Right cardiac atrium (tissue), 5 donors: ENCODE results near the gene ARL5B. TPM values are rescaled to one million over a fixed set of nuclear protein-coding genes. Genes with fewer than 3 reads are reported as not detected.
A peak's percentile ranks its signal among the peaks of the same experiment; 100 is the strongest.
"Not testable (repeated sequence)": the region's sequence is repeated elsewhere in the genome, so short reads cannot be mapped to it uniquely, and the experiment has no call there.

Experiments used
- ATAC-seq, 2 donors: fragments of 200-7000 bp; cut with Tn5 transposase; one replicate each; pipeline versions ENCODE4 v1.8.0 to v1.9.1; 2020; ENCODE audit warnings: moderate library complexity in 2 of 2, mild to moderate bottlenecking in 1 of 2
- DNase-seq, 3 donors: peaks; one replicate each; pipeline ENCODE4 v3.0.0-alpha.2; 2020
- H3K27ac ChIP-seq: one replicate; pipeline ENCODE4 v1.5.1; 2013; ENCODE audit warnings: mild to moderate bottlenecking, low read length, control low read depth, moderate library complexity
- H3K27me3 ChIP-seq: one replicate; pipeline ENCODE4 v1.6.1; 2013; ENCODE audit not compliant: control insufficient read depth, insufficient read depth
- H3K4me1 ChIP-seq: one replicate; pipeline ENCODE4 v1.6.1; 2013; ENCODE audit warnings: low read length; ENCODE audit not compliant: control insufficient read depth, insufficient read depth
- H3K4me3 ChIP-seq: one replicate; pipeline ENCODE4 v1.5.1; 2013; ENCODE audit warnings: low read length, control low read depth
- H3K9me3 ChIP-seq: one replicate; pipeline ENCODE4 v1.6.1; 2013; ENCODE audit warnings: low read length; ENCODE audit not compliant: control insufficient read depth
- WGBS: extraction: QIAGEN DNeasy Blood & Tissue Kit; methylation state at CpG from one replicate; pipeline ENCODE4 v1.1.7; 2013; 5-methylcytosine and 5-hydroxymethylcytosine counted together
- intact Hi-C, 4 donors: fragments of 100-400 bp; cut with DNase I; formaldehyde crosslinking; loops; one replicate each; pipeline versions ENCODE4 v1.11.0 to v1.14.0; 2022 to 2023
- long read RNA-seq, 4 donors: library from polyadenylated mRNA; unstranded; transcript quantifications; one replicate each; pipeline ENCODE4 v2.0.0, GENCODE V29; 2020 to 2021
- polyA plus RNA-seq: library from polyadenylated mRNA; stranded (reverse); fragments of 200-250 nt; gene quantifications from one replicate; pipeline ENCODE4 v1.2.3, GENCODE V29; 2013
- total RNA-seq, 4 donors: library from RNA; stranded (reverse); fragmentation: NEBNext Ultra II Directional; extraction: Animal tissue kit (Norgen Biotek cat#: 25700); gene quantifications; one replicate each; pipeline ENCODE4 v1.2.1, GENCODE V29; 2021
- donor health status: healthy with polysubstance abuse.
- donor health status: DM: no; HTN: yes; CAD: no.
- donor health status: DM: no; HTN: no; CAD: no.
- donor health status: DM: no; HTN: yes; CAD: no; lungs with severe emphysema.
- donor health status: DM: yes; HTN: yes; CAD: no.

Gene ARL5B, protein sequence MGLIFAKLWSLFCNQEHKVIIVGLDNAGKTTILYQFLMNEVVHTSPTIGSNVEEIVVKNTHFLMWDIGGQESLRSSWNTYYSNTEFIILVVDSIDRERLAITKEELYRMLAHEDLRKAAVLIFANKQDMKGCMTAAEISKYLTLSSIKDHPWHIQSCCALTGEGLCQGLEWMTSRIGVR
- total RNA-seq, result 10 to 100 TPM in 1 of 4 donors, 1 to 10 TPM in 3; 7.8 to 11.1 (median 8.5) TPM
- polyA plus RNA-seq, result 3.9 TPM
- long read RNA-seq, donor 1, full-length matches to known transcripts, result 7 of 7 reads
- long read RNA-seq, donor 1, partial matches to known transcripts, result 0 of 7 reads
- long read RNA-seq, donor 1, other reads (novel, unspliced or antisense), result 0 of 7 reads
- long read RNA-seq, donor 2, full-length matches to known transcripts, result 3 of 3 reads
- long read RNA-seq, donor 2, partial matches to known transcripts, result 0 of 3 reads
- long read RNA-seq, donor 2, other reads (novel, unspliced or antisense), result 0 of 3 reads
- long read RNA-seq, donor 3, full-length matches to known transcripts, result 12 of 16 reads
- long read RNA-seq, donor 3, partial matches to known transcripts, result 0 of 16 reads
- long read RNA-seq, donor 3, other reads (novel, unspliced or antisense), result 4 of 16 reads
- long read RNA-seq, donor 4, full-length matches to known transcripts, result 2 of 3 reads
- long read RNA-seq, donor 4, partial matches to known transcripts, result 0 of 3 reads
- long read RNA-seq, donor 4, other reads (novel, unspliced or antisense), result 1 of 3 reads

DNA sequence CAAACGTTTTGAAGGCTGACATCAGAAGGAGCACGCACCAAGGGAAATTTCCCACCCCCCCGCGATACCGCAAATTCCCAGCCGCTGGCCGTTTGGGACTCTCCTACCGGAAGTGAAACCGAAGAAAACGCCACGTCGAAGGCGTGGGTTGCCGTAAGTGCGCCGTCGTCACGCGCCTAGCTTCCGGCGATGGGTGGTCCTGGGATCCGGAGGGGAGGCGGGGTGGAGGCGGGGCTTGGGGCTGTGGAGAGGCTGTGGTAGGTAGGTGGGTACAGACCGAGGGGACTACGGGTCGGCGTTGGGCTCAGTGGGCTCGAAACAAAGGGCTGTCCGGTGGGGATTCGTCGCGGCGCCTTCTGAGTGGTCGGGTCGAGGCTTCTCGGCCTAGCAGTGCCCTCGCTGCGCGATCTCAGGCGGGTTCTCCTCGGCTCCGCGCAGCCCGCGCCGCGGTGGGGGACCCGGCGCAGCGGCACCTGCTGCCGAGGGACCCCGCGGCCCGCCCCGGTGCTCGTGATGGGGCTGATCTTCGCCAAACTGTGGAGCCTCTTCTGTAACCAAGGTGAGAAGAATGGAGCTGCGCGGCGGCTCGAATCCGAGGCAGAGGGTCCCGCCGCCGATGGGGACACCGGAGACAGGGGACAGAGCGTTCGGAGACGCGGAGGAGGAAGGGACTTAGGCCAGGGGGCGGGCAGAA lies at the start of gene ARL5B:
TSS of gene ARL5B (plus strand) at position 307 of the 694 bp plus-strand sequence. CDS start at position 514, 207 bp downstream.
- peak within 1 kb of the TSS; percentile 96 for H3K27ac ChIP-seq
- H3K4me3 ChIP-seq, result peak within 1 kb of the TSS; percentile 57
- DNase-seq (peak; percentile 99), ATAC-seq (peak; percentile 100)
- intact Hi-C loops, result no loop called here
- no peaks in the 10 kb centered on the region for H3K27me3 ChIP-seq
- no peaks in the 10 kb centered on the region for H3K9me3 ChIP-seq
- under 1% methylated on average over 72 of the region's 72 CpGs for WGBS
- H3K4me1 ChIP-seq, result peaks cover 2% of the 10 kb centered on the region

- Histone ChIP-seq H3K4me3 (no peak overlapping the region), H3K9me3 (no peaks in the 10 kb centered on the region), H3K27ac (no peak overlapping the region), H3K4me1 (no peaks in the 10 kb centered on the region), H3K27me3 (no peaks in the 10 kb centered on the region)
- peak in 1 of 3 donors; percentile 26 for DNase-seq
- ATAC-seq, result peak; percentile 84 to 98
- intact Hi-C loops, result no loop called here
- 67% methylated on average over 3 of the region's 3 CpGs for WGBS
These were observed 48.7 kb upstream of the ARL5B start for GRCh38 chr10:18610517-18610916.

DNA sequence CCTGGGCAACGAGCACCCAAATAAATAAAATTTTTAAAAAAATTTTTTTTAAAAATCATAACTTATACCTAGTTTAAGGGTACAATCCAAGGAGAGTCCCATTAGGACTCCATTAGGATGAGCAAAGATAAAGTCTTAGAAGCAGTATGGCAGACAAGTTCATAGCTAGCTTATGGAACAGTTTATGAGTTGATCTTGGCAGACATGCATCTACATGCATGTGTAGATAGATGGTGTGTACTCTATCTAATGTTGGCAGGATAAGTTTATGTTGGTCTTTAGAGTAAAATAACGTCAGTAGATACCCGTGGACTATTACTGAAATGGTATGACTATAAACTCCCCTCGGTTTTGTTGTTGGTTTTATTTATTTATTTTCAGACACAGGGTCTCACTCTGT lies 48.1 kb upstream of the ARL5B start:
- Histone ChIP-seq H3K27me3 (no peaks in the 10 kb centered on the region), H3K4me1 (no peaks in the 10 kb centered on the region), H3K27ac (no peak overlapping the region), H3K4me3 (no peak overlapping the region), H3K9me3 (no peaks in the 10 kb centered on the region)
- intact Hi-C loops, result no loop called here
- DNase-seq (no peak), ATAC-seq (no peak)
- 97% methylated on average over 4 of the region's 4 CpGs for WGBS

DNA sequence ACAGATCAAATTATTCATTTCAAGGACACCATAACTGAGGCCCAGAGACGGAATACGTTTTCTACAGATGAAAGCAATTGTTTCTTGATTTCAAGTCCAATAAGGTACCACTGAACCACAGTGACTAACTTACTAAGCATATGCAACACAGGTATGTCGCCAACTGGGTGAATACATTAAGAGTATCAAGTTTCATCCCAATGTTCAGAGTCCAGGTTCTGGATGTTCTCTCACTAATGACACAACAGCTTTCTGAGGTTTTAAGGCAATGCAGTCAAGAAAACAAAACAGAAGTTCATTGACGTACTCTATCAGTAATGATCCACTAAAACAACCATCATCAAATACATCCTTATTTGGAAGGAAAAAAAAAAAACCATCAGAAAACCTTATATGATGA lies 43.6 kb upstream of the ARL5B start:
- no peak overlapping the region for H3K4me3 ChIP-seq
- no peaks in the 10 kb centered on the region for H3K4me1 ChIP-seq
- H3K9me3 ChIP-seq, result no peaks in the 10 kb centered on the region
- 97% methylated on average over 4 of the region's 4 CpGs for WGBS
- intact Hi-C loops, result no loop called here
- H3K27ac ChIP-seq, result no peak overlapping the region
- H3K27me3 ChIP-seq, result no peaks in the 10 kb centered on the region
- DNase-seq, result no peak
- ATAC-seq, result no peak

GRCh38 chr10:18616337-18616736 lies 42.9 kb upstream of the ARL5B start:
- intact Hi-C loops, result no loop called here
- ATAC-seq, result no peak
- Histone ChIP-seq H3K4me1 (no peaks in the 10 kb centered on the region), H3K9me3 (no peaks in the 10 kb centered on the region), H3K27ac (no peak overlapping the region), H3K27me3 (no peaks in the 10 kb centered on the region), H3K4me3 (no peak overlapping the region)
- no peak for DNase-seq
- WGBS, result 66% methylated on average over 3 of the region's 3 CpGs

- Histone ChIP-seq H3K4me3 (no peak overlapping the region), H3K27me3 (no peaks in the 10 kb centered on the region), H3K9me3 (no peaks in the 10 kb centered on the region), H3K27ac (no peak overlapping the region), H3K4me1 (no peaks in the 10 kb centered on the region)
- ATAC-seq (peak; percentile 83 to 85), DNase-seq (no peak)
- intact Hi-C loops, result no loop called here
- WGBS, result 81% methylated on average over 3 of the region's 3 CpGs
These were observed 40.2 kb upstream of the ARL5B start for GRCh38 chr10:18619016-18619415.

DNA sequence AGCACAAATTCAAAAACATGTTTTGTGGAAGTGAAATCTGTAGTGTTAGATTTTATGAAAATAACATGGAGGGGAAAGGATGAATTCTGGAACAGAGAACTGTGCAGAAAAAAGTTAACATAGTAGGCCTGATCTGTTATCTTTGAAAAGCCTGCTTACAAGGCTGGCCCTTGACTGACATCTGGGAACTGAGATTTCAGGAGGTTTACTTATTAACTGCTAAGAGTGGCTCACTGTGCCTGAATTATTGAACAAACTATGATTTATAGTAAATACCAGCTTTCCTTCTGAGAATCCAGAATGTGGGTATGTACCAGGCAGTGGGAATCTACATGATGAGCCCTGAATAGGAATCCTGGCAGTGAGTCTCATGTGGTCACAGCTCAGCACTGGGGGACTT lies 38.4 kb upstream of the ARL5B start:
- Histone ChIP-seq H3K9me3 (no peaks in the 10 kb centered on the region), H3K27me3 (no peaks in the 10 kb centered on the region), H3K4me1 (no peaks in the 10 kb centered on the region), H3K27ac (no peak overlapping the region), H3K4me3 (no peak overlapping the region)
- intact Hi-C loops, result no loop called here
- DNase-seq, result no peak
- no peak for ATAC-seq

GRCh38 chr10:18623671-18624070 lies 35.6 kb upstream of the ARL5B start:
- 64% methylated on average over 1 of the region's 1 CpG for WGBS
- intact Hi-C loops, result not testable (repeated sequence)

GRCh38 chr10:18625886-18626285 lies 33.3 kb upstream of the ARL5B start:
- 93% methylated on average over 5 of the region's 5 CpGs for WGBS
- H3K27ac ChIP-seq, result no peak overlapping the region
- H3K27me3 ChIP-seq, result no peaks in the 10 kb centered on the region
- no peak overlapping the region for H3K4me3 ChIP-seq
- no peak for DNase-seq
- no peaks in the 10 kb centered on the region for H3K4me1 ChIP-seq
- no peak for ATAC-seq
- intact Hi-C loops, result no loop called here
- no peaks in the 10 kb centered on the region for H3K9me3 ChIP-seq

More at GRCh38 chr10:18623671-18624070, 35.6 kb upstream of the ARL5B start:
- DNase-seq, H3K4me1 ChIP-seq, H3K9me3 ChIP-seq, H3K4me3 ChIP-seq, H3K27me3 ChIP-seq, H3K27ac ChIP-seq: not testable (repeated sequence)
- peak in 1 of 2 donors; percentile 57 for ATAC-seq

DNA sequence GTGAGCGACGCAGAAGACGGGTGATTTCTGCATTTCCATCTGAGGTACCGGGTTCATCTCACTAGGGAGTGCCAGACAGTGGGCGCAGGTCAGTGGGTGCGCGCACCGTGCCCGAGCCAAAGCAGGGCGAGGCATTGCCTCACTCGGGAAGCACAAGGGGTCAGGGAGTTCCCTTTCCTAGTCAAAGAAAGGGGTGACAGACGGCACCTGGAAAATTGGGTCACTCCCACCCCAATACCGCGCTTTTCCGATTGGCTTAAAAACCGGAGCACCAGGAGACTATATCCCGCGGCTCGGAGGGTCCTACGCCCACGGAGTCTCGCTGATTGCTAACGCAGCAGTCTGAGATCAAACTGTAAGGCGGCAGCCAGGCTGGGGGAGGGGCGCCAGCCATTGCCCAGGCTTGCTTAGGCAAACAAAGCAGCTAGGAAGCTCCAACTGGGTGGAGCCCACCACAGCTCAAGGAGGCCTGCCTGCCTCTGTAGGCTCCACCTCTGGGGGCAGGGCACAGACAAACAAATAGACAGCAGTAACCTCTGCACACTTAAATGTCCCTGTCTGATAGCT lies 31.7 kb upstream of the ARL5B start:
- H3K27me3 ChIP-seq, intact Hi-C loops, H3K9me3 ChIP-seq, H3K4me1 ChIP-seq: not testable (repeated sequence)
- peak overlapping the region; percentile 56 for H3K27ac ChIP-seq
- ATAC-seq (peak in 1 of 2 donors; percentile 55), DNase-seq (peak; percentile 85 to 94 (median 93))
- WGBS, result 4% methylated on average over 25 of the region's 25 CpGs
- peak overlapping the region; percentile 85 for H3K4me3 ChIP-seq
